IPS-18c (cell line): Measurements from ENCODE around the gene SLC39A6.
A peak's percentile ranks its signal among the peaks of the same experiment; 100 is the strongest.
"Not testable (repeated sequence)": the region's sequence is repeated elsewhere in the genome, so short reads cannot be mapped to it uniquely, and the experiment has no call there.

ENCODE experiments used
- H3K4me3 ChIP-seq: 2 replicates; pipeline ENCODE4 v1.7.0; 2013; ENCODE audit warnings: low read depth, mild to moderate bottlenecking, low read length, moderate library complexity; ENCODE audit not compliant: insufficient read depth
- H3K9me3 ChIP-seq: one replicate; pipeline ENCODE4 v1.6.1; 2013; ENCODE audit warnings: mild to moderate bottlenecking, low read length, moderate library complexity; ENCODE audit not compliant: control insufficient read depth, insufficient read depth

Gene SLC39A6

GRCh38 chr18:36081118-36081517 lies 48.0 kb downstream of the SLC39A6 start:
- H3K4me3 ChIP-seq, H3K9me3 ChIP-seq: not testable (repeated sequence)

- Histone ChIP-seq H3K9me3 (peaks cover 4% of the 10 kb centered on the region), H3K4me3 (no peak overlapping the region)
These were observed 50.2 kb downstream of the SLC39A6 start for GRCh38 chr18:36078751-36079529.

GRCh38 chr18:36077764-36078163 lies 51.4 kb downstream of the SLC39A6 start:
- not testable (repeated sequence) for H3K4me3 ChIP-seq, H3K9me3 ChIP-seq

GRCh38 chr18:36075862-36076587 lies 53.1 kb downstream of the SLC39A6 start:
- no peak overlapping the region for H3K4me3 ChIP-seq
- peaks cover 4% of the 10 kb centered on the region for H3K9me3 ChIP-seq

GRCh38 chr18:36074435-36074834 lies 54.7 kb downstream of the SLC39A6 start:
- H3K4me3 ChIP-seq, result no peak overlapping the region
- no peaks in the 10 kb centered on the region for H3K9me3 ChIP-seq

GRCh38 chr18:36073676-36074075 lies 55.5 kb downstream of the SLC39A6 start:
- Histone ChIP-seq H3K4me3 (no peak overlapping the region), H3K9me3 (no peaks in the 10 kb centered on the region)

GRCh38 chr18:36072406-36072805 lies 56.7 kb downstream of the SLC39A6 start:
- not testable (repeated sequence) for H3K9me3 ChIP-seq, H3K4me3 ChIP-seq

- H3K4me3 ChIP-seq, result peak within 1 kb of the TSS; percentile 96
These were observed 61.8 kb downstream of the SLC39A6 start, which contains the start of gene RPRD1A for GRCh38 chr18:36067055-36067957. RPRD1A (minus strand) TSS chr18:36067559; CDS start chr18:36067404, 155 bp downstream.

GRCh38 chr18:36066686-36067054 lies 62.5 kb downstream of the SLC39A6 start:
- peak overlapping the region; percentile 96 for H3K4me3 ChIP-seq
- no peaks in the 10 kb centered on the region for H3K9me3 ChIP-seq

More at GRCh38 chr18:36067055-36067957, 61.8 kb downstream of the SLC39A6 start, which contains the start of gene RPRD1A:
- H3K9me3 ChIP-seq, result no peaks in the 10 kb centered on the region

- Histone ChIP-seq H3K9me3 (no peaks in the 10 kb centered on the region), H3K4me3 (peak overlapping the region; percentile 96)
These were observed 63.1 kb downstream of the SLC39A6 start for GRCh38 chr18:36066001-36066400.

- H3K4me3 ChIP-seq, H3K9me3 ChIP-seq: not testable (repeated sequence)
These were observed 64.4 kb downstream of the SLC39A6 start for GRCh38 chr18:36064809-36065079.

- Histone ChIP-seq H3K4me3 (no peak overlapping the region), H3K9me3 (no peaks in the 10 kb centered on the region)
These were observed 64.9 kb downstream of the SLC39A6 start for GRCh38 chr18:36064027-36064808.

GRCh38 chr18:36058674-36059073 lies 70.5 kb downstream of the SLC39A6 start:
- H3K4me3 ChIP-seq, result no peak overlapping the region
- H3K9me3 ChIP-seq, result no peaks in the 10 kb centered on the region
